Measurements from ENCODE around the gene PDGFRB.
A peak's percentile ranks its signal among the peaks of the same experiment; 100 is the strongest.

The PDGFRB gene

DNA sequence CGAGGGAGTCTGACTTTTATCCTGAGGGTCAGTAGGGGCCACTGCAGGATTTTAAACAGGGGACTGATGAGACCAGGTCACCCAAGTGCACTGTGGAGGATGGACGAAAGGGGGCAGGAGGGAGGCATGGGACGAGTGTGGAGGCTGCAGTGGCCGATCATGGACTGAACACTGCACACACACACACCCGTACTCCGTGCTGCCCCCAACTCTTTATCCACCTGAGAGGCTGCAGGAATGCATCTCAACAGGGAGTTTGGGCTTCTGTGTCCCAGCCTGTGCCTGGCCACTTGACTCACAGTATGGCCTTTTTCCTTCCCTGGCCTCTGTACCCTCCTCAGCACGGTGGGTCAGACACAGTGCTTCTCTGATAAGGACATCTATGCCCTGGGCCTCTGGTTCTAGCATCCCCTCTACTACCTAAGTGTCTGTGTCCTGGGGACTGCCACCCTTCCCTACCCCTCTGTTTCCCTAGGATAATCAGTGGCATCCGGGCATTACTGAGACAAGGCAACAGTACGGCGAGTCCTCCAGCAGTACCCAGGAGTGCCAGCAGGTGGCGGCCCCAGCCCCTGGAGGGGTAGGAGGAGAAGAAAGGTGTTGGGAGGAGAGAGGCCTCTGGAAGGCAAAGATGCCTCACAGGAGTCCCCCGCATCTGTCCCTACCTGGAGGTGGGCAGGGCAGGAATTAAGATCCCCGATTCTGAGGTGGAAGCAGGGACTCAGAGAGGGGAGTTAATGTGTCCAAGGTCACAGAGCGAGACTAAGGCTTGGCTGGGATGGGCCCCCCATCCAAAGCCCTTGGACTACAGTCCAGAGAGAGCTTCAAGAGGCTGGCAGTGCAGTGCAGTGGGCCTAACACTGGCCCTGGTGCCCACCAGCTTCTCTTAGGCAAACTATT is 5.8 kb upstream of the PDGFRB start:
- no peak overlapping the region for H3K4me3 ChIP-seq (ENCODE audit: low read depth, low read length)
- TF ChIP-seq POLR2A (IDR thresholded peaks at IDR 0.05; ENCODE audit: extremely low read depth, insufficient read length), result no peak
- TF ChIP-seq MAX (IDR thresholded peaks at IDR 0.05; ENCODE audit: low read depth, low read length), result peak; percentile 4; the same call in 1 of the 2 replicates
- TF ChIP-seq, protein P1, sequence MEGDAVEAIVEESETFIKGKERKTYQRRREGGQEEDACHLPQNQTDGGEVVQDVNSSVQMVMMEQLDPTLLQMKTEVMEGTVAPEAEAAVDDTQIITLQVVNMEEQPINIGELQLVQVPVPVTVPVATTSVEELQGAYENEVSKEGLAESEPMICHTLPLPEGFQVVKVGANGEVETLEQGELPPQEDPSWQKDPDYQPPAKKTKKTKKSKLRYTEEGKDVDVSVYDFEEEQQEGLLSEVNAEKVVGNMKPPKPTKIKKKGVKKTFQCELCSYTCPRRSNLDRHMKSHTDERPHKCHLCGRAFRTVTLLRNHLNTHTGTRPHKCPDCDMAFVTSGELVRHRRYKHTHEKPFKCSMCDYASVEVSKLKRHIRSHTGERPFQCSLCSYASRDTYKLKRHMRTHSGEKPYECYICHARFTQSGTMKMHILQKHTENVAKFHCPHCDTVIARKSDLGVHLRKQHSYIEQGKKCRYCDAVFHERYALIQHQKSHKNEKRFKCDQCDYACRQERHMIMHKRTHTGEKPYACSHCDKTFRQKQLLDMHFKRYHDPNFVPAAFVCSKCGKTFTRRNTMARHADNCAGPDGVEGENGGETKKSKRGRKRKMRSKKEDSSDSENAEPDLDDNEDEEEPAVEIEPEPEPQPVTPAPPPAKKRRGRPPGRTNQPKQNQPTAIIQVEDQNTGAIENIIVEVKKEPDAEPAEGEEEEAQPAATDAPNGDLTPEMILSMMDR (IDR thresholded peaks at IDR 0.05; ENCODE audit: low read depth, low read length), result peak; percentile 89
- no peak for TF ChIP-seq MYC (IDR thresholded peaks at IDR 0.05; ENCODE audit: low read depth, low read length)

GRCh38 chr5:150160448-150161081 is 4.9 kb upstream of the PDGFRB start:
- TF ChIP-seq, protein P1 (IDR thresholded peaks at IDR 0.05; ENCODE audit: low read depth, low read length), result no peak
- no peak for TF ChIP-seq POLR2A (IDR thresholded peaks at IDR 0.05; ENCODE audit: extremely low read depth, insufficient read length)
- TF ChIP-seq MYC (IDR thresholded peaks at IDR 0.05; ENCODE audit: low read depth, low read length), result no peak
- no peak for TF ChIP-seq MAX (IDR thresholded peaks at IDR 0.05; ENCODE audit: low read depth, low read length)
- peak; percentile 45 for DNase-seq (ENCODE audit: low read depth)
- H3K4me3 ChIP-seq (ENCODE audit: low read depth, low read length), result no peak overlapping the region

More for the DNA sequence above, 5.8 kb upstream of the PDGFRB start:
- peak; percentile 77 for DNase-seq (ENCODE audit: low read depth)

DNA sequence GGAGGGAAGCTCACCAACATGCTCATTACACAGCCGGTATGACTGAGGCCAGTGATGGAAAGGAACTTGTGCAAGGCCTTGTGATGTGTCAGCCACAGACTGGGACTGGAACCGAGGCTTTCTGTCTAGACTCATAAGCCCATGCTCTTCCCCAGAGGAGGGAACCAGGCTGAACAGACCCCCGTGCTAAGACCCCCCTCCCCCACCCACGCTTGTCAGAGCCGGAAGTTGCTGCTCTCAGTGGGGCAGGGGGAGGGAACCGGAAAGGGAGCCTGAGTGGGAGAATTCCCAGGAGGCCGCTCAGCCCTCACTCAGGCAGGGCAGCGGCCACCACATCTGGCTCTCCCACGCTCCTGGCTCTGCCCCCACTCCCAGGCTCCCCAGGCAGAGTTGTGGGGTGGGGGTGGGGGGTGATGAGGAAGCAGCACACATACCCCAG is 4.1 kb upstream of the PDGFRB start:
- DNase-seq (ENCODE audit: low read depth), result peak; percentile 99
- peak; percentile 81 for TF ChIP-seq MYC (IDR thresholded peaks at IDR 0.05; ENCODE audit: low read depth, low read length)
- TF ChIP-seq, protein P1 (IDR thresholded peaks at IDR 0.05; ENCODE audit: low read depth, low read length), result no peak
- 0 out of 2 replicates have a peak, but pooled peaks have one; percentile 8 for TF ChIP-seq MAX (IDR thresholded peaks at IDR 0.05; ENCODE audit: low read depth, low read length)
- no peak overlapping the region for H3K4me3 ChIP-seq (ENCODE audit: low read depth, low read length)

DNA sequence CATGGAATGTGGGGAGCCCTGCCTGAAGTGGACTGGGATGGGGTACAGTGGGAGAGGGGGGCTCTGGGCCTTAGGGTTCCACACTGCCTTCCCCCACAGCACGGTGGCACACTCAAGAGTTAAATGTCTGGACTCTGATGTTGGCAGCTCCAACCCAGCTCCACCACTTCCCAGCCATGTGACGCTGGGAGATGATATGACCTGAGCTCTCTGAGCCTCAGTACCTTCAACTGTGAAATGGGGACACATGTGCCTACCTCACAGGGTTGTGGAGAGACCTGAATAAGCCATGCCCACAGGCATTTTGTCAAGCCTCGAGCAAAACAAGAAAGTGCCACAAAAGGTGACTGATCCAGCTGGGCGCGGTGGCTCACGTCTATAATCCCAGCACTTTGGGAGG is 3.4 kb upstream of the PDGFRB start:
- no peak overlapping the region for H3K4me3 ChIP-seq (ENCODE audit: low read depth, low read length)
- TF ChIP-seq, protein P1 (IDR thresholded peaks at IDR 0.05; ENCODE audit: low read depth, low read length), result no peak
- no peak for TF ChIP-seq MYC (IDR thresholded peaks at IDR 0.05; ENCODE audit: low read depth, low read length)
- TF ChIP-seq MAX (IDR thresholded peaks at IDR 0.05; ENCODE audit: low read depth, low read length), result no peak
- no peak for TF ChIP-seq POLR2A (IDR thresholded peaks at IDR 0.05; ENCODE audit: extremely low read depth, insufficient read length)
- DNase-seq (ENCODE audit: low read depth), result no peak

GRCh38 chr5:150158170-150158949 is 2.7 kb upstream of the PDGFRB start:
- TF ChIP-seq, protein P1 (IDR thresholded peaks at IDR 0.05; ENCODE audit: low read depth, low read length), result no peak
- TF ChIP-seq MYC (IDR thresholded peaks at IDR 0.05; ENCODE audit: low read depth, low read length) (no peak), MAX (IDR thresholded peaks at IDR 0.05; ENCODE audit: low read depth, low read length) (no peak), POLR2A (IDR thresholded peaks at IDR 0.05; ENCODE audit: extremely low read depth, insufficient read length) (no peak)
- H3K4me3 ChIP-seq (ENCODE audit: low read depth, low read length), result no peak overlapping the region
- peak; percentile 15 for DNase-seq (ENCODE audit: low read depth)
